IMR-90 (cell line): ENCODE measurements around the gene UPB1. TPM values are rescaled to one million over a fixed set of nuclear protein-coding genes. Genes with fewer than 3 reads are reported as not detected.

Experiments
- ELK1 ChIP-seq: fragments of 150-350 bp; IDR thresholded peaks from 2 replicates; pipeline ENCODE4 v1.6.1; 2016; ENCODE audit warnings: low read depth, mild to moderate bottlenecking, low read length, moderate library complexity, borderline replicate concordance
- FOS ChIP-seq: fragments of 150-350 bp; IDR thresholded peaks from 2 replicates; pipeline ENCODE4 v1.6.1; 2016; ENCODE audit warnings: low read depth, low read length
- NFE2L2 ChIP-seq: fragments of 150-350 bp; IDR thresholded peaks from 2 replicates; pipeline ENCODE4 v1.6.1; 2016; ENCODE audit warnings: low read depth, mild to moderate bottlenecking, low read length
- RAD21 ChIP-seq: IDR thresholded peaks from 2 replicates; pipeline ENCODE4 v1.6.1; 2012; ENCODE audit warnings: low read length, improper control_type of control experiment
- RFX5 ChIP-seq: IDR thresholded peaks from 2 replicates; pipeline ENCODE4 v1.8.0; 2012; ENCODE audit warnings: low read depth, mild to moderate bottlenecking, low read length, moderate library complexity
- SMC3 ChIP-seq: fragments of 150-350 bp; IDR thresholded peaks from 2 replicates; pipeline ENCODE4 v1.6.1; 2016; ENCODE audit warnings: low read depth, mild to moderate bottlenecking, antibody characterized with exemption, low read length, moderate library complexity
- polyA plus RNA-seq, 3 experiments: library from polyadenylated mRNA; depleted of rRNA; stranded (reverse); fragments of >200 nt; gene quantifications; 2 replicates each; pipeline ENCODE4 v1.2.3, GENCODE V29; 2012; ENCODE audit warnings: low replicate concordance in 1 of 3
- total RNA-seq: library from RNA; depleted of rRNA; stranded (reverse); fragments of >200 nt; gene quantifications from 2 replicates; pipeline ENCODE4 v1.2.3, GENCODE V29; 2012

The UPB1 gene
- total and polyA plus RNA-seq, 2 of the 4 experiments (the other 2 are of a cell fraction), result under 0.01 to 0.02 TPM

GRCh38 chr22:24512043-24512442 lies 16.9 kb downstream of the UPB1 start (continued):
- TF ChIP-seq NFE2L2, result no peak
- TF ChIP-seq SMC3, result no peak
- no peak for TF ChIP-seq FOS
- no peak for TF ChIP-seq RAD21
- TF ChIP-seq ELK1, result no peak
- no peak for TF ChIP-seq RFX5
